Epithelial cell of prostate (primary cell): Measurements from ENCODE around the gene UBL7.
A peak's percentile ranks its signal among the peaks of the same experiment; 100 is the strongest.

ENCODE experiments used
- DNase-seq: peaks from one replicate; pipeline ENCODE4 v3.0.0-alpha.2; 2011; ENCODE audit warnings: low read depth, low spot score
- H3K27ac ChIP-seq: fragments of 450-650 bp; 2 replicates; pipeline ENCODE4 v1.5.1; 2017; ENCODE audit warnings: mild to moderate bottlenecking

Gene UBL7

GRCh38 chr15:74413350-74414080 is 47.4 kb downstream of the UBL7 start:
- peak overlapping the region; percentile 8 for H3K27ac ChIP-seq
- no peak for DNase-seq

DNA sequence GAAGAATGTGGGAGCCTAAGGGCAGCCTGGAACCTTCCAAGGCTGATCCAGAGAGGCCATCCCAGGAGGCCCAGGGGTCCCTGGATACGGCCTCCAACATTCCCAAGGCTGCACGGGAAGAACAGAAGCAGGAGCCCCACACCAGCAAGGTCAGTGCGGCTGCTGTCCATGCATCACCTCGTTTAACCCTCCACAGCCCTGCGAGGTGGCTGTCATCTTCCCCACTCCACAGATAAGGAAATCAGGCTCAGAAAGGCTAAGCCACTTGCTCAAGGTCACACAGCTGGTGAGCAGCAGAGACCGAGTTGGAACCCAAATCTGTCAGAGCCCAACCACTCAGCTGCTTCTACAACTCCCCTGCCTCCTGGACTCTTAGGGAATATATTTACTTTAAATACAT is 48.8 kb downstream of the UBL7 start:
- no peak for DNase-seq
- no peak overlapping the region for H3K27ac ChIP-seq

- no peak for DNase-seq
- H3K27ac ChIP-seq = no peak overlapping the region
These were observed 49.3 kb downstream of the UBL7 start for GRCh38 chr15:74411686-74412085.

- no peak for DNase-seq
- H3K27ac ChIP-seq = no peak overlapping the region
These were observed 50.5 kb downstream of the UBL7 start for GRCh38 chr15:74410502-74410901.

DNA sequence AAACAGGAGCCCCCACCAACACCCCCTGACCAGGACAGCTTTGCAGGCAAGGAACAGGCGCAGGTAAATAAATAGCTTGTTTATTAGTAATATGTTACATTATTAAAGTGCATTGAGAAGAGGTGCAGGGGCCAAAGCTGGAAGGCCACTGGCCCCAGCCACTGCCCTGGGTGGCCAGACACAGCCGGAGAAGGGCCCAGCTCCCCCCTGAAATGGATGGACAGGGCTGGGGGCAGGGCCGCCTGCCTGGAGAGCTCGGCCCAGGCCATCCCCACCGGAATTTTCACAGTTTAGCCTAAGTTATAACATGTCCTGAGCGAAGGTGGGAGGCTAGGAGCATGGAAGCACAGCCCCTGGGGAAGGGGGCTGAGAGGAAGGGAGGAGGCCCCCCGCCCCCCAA is 51.7 kb downstream of the UBL7 start:
- no peak overlapping the region for H3K27ac ChIP-seq
- no peak for DNase-seq

DNA sequence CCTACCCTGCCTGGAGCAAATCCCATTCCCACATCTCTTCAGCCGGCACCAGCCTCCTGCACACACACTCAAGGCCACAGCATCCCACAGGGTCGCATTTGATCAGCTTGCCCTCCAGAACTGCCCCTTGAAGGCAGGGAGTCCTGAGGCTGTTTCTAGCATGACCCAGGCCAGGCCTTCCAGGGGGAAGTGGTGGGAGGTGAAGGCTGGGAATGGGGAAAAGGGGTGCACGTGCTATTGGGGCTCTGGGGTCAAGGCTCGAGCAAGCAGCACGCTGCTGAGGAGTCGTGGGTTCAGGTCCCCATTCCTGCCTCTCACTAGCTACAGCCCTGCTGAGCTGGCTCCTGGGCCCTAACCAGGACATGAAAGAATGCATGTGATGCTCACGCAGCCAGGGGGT is 52.1 kb downstream of the UBL7 start:
- H3K27ac ChIP-seq = peak overlapping the region; percentile 80
- DNase-seq = no peak

GRCh38 chr15:74408385-74408784 is 52.6 kb downstream of the UBL7 start:
- no peak for DNase-seq
- peak overlapping the region; percentile 80 for H3K27ac ChIP-seq

GRCh38 chr15:74406992-74407705 is 53.8 kb downstream of the UBL7 start:
- peak overlapping the region; percentile 80 for H3K27ac ChIP-seq

DNA sequence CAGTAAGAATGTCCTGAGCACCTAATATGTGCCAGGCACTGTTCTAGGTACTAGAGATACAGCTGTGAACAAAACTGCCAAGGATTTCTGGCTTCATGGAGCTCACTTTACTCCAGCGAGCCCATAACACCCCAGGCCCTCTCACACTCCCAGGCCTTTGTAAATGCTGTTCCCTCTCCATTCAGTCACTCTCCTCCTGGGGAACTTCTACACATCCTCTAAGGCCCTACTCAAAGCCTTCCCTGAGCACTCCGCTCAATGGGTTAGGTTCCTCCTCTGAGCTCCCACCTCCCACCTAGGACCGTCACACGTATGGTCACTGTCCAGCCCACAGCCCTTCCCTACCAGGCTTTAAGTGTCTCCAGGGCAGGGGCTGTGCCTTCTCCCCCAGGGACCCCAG is 54.4 kb downstream of the UBL7 start:
- H3K27ac ChIP-seq = peak overlapping the region; percentile 80
- DNase-seq = no peak

More at GRCh38 chr15:74406992-74407705, 53.8 kb downstream of the UBL7 start:
- DNase-seq = peak; percentile 60

DNA sequence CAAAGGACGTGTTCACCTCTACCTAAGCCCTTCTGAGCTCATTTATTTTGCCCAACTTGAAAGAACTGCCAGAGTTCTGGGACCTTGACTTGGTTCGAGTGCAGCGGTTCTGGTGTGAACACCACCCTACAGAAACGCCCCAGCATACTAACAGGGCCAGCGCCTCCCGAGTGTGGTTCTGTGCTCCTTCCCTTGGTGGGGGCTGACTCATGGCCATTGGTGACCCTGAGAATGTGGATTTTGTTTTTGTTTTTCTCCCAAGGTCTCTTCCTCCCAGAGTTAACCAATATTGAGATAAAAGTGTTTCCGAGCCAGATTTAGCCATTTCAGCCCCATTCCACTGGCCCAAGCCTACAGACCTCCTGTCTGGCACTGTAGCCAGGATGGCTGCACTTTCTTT is 55.1 kb downstream of the UBL7 start:
- H3K27ac ChIP-seq = no peak overlapping the region
- DNase-seq = no peak

DNA sequence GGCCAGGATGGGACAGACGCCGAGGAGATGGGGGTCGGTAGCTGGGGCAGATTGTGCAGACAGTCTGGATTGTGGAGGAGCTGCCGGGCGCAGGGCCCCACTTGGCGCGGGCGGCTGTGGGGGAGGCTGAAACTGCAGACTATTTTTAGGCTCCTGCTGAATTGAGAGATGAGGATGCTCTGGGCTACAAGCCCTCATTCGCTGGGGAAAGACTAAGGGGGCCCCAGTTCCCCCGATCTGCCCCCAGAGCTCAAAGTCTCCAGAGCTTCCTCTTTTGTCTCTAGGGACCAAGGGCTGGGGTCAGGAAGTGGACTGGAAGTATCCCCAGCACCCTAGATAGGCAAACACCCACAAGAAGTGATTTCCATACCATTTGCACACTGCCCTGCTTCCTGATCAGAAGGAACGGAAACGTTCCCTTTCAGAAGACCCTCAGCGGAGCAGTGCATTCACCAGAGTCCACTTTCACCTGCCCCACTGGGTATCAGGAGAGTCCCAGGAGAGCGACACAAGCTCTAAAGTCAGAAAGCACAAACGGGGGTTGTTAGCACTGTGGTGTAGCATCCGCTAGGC is 56.9 kb downstream of the UBL7 start:
- H3K27ac ChIP-seq = no peak overlapping the region
- no peak for DNase-seq

GRCh38 chr15:74403588-74403919 is 57.4 kb downstream of the UBL7 start:
- no peak overlapping the region for H3K27ac ChIP-seq
- no peak for DNase-seq

GRCh38 chr15:74402873-74403587 is 57.9 kb downstream of the UBL7 start:
- H3K27ac ChIP-seq = peak overlapping the region; percentile 96
- DNase-seq = no peak

DNA sequence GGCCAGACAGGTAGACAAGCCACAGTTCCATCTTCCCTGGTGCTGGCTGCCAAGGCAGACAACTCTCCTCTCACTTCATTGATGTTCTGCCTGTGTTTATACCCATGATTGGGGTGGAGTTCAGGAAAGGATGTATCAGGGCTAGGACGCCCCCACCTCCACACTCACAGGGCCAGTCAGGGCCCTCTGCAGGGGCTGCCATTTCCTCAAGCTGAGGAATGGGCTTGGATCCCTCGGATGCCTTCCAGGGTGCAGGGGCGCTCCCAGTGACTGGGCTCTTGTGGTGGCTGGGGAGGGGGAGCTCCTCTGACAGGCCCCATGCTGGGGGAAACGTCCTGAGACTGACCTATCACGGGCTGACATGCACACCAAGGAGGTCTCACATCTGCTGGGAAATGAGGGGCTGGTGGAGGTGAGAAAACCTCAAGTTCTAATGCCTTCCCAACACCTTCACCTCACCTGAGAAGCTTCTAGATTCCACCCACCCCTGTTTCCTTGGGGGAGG is 58.6 kb downstream of the UBL7 start:
- no peak for DNase-seq
- H3K27ac ChIP-seq = peak overlapping the region; percentile 96

- peak overlapping the region; percentile 96 for H3K27ac ChIP-seq
- peak; percentile 69 for DNase-seq
These were observed 59.8 kb downstream of the UBL7 start for GRCh38 chr15:74400915-74401757.

DNA sequence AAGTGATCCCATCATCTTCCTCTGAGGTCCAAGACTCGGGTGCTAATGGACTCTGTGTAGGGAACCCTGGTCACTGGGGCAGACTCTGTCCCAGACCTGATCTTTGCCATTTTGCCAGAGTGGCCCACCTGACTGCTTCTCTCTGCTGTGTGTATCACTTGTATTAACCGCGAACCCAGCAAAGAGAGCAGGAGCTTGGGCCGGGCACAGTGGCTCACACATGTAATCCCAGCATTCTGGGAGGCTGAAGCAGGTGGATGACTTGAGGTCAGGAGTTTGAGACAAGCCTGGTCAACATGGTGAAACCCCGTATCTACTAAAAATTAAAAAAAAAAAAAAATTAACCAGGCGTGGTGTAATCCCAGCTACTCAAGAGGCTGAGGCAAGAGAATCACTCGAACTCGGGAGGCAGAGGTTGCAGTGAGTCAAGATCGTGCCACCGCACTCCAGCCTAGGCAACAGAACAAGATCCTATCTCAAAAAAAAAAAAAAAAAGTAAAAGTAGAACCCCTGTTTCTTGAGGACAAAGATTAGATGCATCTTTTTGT is 60.6 kb downstream of the UBL7 start:
- peak; percentile 59 for DNase-seq
- H3K27ac ChIP-seq = peak overlapping the region; percentile 96

- H3K27ac ChIP-seq = peak overlapping the region; percentile 96
- DNase-seq = no peak
These were observed 61.2 kb downstream of the UBL7 start for GRCh38 chr15:74399511-74400312.

GRCh38 chr15:74399100-74399499 is 61.9 kb downstream of the UBL7 start:
- DNase-seq = no peak
- peak overlapping the region; percentile 96 for H3K27ac ChIP-seq

DNA sequence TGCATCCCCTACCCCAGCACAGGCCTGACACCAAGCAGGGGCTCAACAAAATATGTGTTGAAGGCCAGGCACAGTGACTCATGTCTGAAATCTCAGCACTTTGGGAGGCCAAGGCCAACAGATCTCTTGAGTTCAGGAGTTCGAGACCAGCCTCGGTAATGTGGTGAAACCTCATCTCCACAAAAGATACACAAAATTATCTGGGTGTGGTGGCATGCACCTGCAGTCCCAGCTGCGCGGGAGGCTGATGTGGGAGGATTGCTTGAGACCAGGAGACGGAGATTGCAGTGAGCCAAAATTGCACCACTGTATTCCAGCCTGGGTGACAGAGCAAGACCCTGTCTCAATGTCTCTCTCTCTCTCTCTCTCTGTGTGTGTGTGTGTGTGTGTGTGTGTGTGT is 62.8 kb downstream of the UBL7 start:
- no peak for DNase-seq
- H3K27ac ChIP-seq = peak overlapping the region; percentile 96
